AG09309 (cell line): Measurements from ENCODE around the gene IL1RAPL1.

Source experiments
- DNase-seq: peaks from one replicate; pipeline ENCODE4 v3.0.0-alpha.2; 2010; ENCODE audit warnings: low read depth
- H3K4me3 ChIP-seq: 2 replicates; pipeline ENCODE4 v1.5.1; 2011; ENCODE audit warnings: mild to moderate bottlenecking, low read depth, low read length, moderate library complexity; ENCODE audit not compliant: control insufficient read depth
- TF ChIP-seq, protein P1 (sequence below): IDR thresholded peaks from 2 replicates; pipeline ENCODE4 v1.5.1; 2011; ENCODE audit warnings: mild to moderate bottlenecking, low read depth, low read length, inconsistent platforms; ENCODE audit not compliant: insufficient read depth, control insufficient read depth; ENCODE audit errors: missing control alignments

The IL1RAPL1 gene

DNA sequence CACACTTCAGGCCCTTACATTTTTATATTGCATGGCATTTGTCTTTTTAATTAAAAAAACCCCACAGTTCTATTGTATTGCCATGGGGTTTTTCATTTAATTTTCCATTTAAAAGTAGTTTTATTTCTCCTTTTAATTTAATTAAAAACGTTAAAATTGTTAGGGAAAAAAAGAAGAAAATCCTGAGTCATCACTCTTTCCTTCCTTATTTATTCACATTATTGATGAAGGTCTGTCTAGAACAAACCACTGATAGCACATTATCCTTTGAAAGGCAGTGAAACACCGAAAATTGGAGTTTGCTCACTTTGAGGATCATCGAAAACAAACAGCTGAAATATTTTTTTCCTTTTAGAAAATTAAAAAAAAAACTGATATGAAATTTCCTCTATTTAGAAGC lies 868.5 kb downstream of the IL1RAPL1 start:
- TF ChIP-seq, protein P1, sequence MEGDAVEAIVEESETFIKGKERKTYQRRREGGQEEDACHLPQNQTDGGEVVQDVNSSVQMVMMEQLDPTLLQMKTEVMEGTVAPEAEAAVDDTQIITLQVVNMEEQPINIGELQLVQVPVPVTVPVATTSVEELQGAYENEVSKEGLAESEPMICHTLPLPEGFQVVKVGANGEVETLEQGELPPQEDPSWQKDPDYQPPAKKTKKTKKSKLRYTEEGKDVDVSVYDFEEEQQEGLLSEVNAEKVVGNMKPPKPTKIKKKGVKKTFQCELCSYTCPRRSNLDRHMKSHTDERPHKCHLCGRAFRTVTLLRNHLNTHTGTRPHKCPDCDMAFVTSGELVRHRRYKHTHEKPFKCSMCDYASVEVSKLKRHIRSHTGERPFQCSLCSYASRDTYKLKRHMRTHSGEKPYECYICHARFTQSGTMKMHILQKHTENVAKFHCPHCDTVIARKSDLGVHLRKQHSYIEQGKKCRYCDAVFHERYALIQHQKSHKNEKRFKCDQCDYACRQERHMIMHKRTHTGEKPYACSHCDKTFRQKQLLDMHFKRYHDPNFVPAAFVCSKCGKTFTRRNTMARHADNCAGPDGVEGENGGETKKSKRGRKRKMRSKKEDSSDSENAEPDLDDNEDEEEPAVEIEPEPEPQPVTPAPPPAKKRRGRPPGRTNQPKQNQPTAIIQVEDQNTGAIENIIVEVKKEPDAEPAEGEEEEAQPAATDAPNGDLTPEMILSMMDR: no peak
- H3K4me3 ChIP-seq: no peak overlapping the region
- DNase-seq: no peak

DNA sequence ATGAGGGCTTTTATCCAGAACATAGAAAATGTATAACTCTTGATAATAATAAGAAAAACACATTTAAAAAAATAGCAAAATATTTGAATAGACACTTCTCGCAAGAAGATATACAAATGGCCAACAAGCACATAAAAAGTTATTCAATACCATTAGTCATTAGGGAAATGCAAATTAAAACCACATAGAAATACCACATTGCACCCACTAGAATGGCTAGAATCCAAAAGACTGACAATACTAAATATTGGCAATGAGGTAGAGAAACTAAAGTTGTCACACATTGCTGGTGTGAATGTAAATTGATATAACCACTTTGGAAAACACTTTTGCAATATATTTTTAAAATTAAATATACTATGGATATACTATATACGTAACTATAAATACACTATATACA lies 873.8 kb downstream of the IL1RAPL1 start:
- no peak for DNase-seq
- H3K4me3 ChIP-seq: no peak overlapping the region
- TF ChIP-seq, protein P1: no peak

DNA sequence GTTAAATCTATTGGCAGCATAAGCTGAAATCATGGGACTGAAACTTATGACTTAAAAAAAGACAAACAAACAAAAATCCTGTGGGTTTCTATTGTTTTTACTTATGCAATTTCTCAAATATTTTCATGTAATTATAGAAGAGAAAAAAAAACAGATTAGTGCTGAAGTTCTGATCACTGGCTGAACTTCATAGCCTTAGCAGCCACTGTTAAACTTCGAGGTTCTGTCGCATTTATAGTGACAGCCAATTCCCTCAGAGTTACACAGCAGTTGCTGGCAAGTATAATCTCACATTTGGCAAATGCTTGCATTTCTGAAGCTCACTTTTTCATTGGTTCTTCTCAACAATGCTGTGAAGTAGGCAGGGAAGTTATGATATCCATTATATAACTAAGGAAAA lies 879.2 kb downstream of the IL1RAPL1 start:
- no peak for DNase-seq
- no peak overlapping the region for H3K4me3 ChIP-seq
- TF ChIP-seq, protein P1: no peak

DNA sequence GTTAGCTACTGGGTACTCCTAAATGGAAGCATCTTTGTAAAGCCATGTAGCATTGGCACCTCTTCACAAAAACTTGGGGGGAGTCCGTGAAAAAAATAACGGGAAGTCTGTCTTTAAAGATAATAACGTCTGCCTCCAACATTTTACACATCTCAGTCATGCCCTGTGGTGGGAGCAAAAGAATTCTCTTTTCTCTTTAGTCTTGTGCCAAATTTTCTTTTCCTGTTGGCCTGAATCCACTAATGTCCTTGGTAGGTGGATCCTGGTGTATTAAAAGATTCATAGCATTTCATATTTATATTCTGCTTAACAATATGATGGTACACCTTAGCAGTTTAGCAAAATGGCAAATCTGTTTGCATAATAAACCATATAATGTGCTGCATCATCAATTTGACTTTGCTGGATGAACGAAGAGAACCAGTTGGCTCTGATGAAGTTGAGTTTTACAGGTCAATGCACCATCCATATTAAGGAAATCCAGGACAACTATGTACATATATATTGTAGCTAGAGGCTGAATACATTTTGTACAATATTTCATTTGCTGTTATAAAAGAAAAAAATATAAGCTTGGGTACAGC lies 881.8 kb downstream of the IL1RAPL1 start:
- TF ChIP-seq, protein P1: no peak
- no peak overlapping the region for H3K4me3 ChIP-seq
- no peak for DNase-seq

DNA sequence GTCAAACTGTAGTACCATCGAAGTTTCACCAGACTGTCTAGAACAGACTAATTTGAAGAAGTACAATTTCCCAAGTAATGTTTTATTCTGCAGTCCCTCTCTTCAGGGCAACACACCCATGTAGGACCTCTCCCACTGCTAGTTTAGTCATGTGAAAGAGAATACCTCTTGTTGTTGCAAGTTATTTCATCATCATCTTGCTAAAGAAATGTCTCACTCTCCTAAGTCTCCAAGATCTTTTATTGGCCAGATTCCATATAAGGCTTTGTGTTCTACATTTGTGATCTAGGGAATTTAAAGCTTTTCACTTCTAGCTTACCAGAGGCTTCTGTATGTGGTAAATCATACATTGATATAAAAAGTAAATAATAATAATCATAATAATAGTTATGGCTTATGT lies 882.8 kb downstream of the IL1RAPL1 start:
- DNase-seq: no peak
- H3K4me3 ChIP-seq: no peak overlapping the region
- TF ChIP-seq, protein P1: no peak

DNA sequence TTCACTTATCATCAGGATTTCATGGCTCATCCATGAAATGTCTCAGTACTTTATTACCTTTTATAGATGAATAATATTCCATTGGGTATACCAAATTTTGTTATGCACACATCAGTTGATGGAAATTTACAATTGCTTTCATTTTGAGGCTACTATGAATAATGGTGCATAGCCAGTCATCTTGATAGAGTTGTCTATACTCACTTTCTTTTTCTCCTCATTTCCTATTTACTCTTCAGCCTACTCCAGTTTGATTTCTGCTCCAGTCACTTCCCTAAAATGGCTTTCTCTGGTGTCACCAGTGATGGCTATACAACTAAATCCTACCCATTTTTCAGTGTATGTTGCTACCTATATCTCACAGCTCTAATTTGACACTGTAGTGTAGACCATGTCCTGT lies 884.6 kb downstream of the IL1RAPL1 start:
- no peak for DNase-seq
- TF ChIP-seq, protein P1: no peak
- H3K4me3 ChIP-seq: no peak overlapping the region

DNA sequence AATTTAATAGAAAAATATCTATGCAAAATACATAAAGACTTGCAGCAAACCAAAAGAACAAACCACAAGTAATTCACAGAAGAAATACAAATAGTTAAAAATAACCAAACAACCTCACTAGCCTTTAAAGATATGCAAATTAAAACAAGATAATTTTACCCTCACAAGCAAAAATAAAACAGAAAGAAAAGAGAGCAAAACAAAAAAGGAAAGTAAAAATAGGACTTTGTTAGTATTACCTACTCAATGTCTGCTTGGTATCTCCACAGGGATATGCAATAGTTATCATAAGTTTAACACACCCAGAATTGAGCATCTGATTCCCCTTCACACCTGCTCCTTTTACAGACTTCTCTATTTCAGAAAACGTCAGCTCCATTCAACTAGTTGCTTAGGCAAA lies 890.6 kb downstream of the IL1RAPL1 start:
- H3K4me3 ChIP-seq: no peak overlapping the region
- no peak for DNase-seq
- TF ChIP-seq, protein P1: no peak
